CD14-positive monocyte (primary cell): Measurements from ENCODE around the gene SF1. TPM values are rescaled to one million over a fixed set of nuclear protein-coding genes. Genes with fewer than 3 reads are reported as not detected.

Experiments
- DNase-seq, 3 donors: peaks; one replicate each; pipeline ENCODE4 v3.0.0-alpha.2; 2011 to 2022
- H2AFZ ChIP-seq: 2 replicates; pipeline ENCODE4 v1.6.0; 2012; ENCODE audit warnings: mild to moderate bottlenecking, low read depth, low read length, inconsistent platforms; ENCODE audit not compliant: insufficient read depth, poor library complexity, severe bottlenecking
- H3K27ac ChIP-seq, 2 donors: 1 replicate in 1 of 2; 2 replicates in 1 of 2; pipeline ENCODE4 v1.5.1; 2012 to 2013; ENCODE audit warnings: low read length in 2 of 2, control low read depth in 1 of 2, inconsistent platforms in 1 of 2, low read depth in 1 of 2, mild to moderate bottlenecking in 1 of 2
- H3K27me3 ChIP-seq, 2 donors: one replicate each; pipeline versions ENCODE4 v1.6.0 to v1.6.1; 2011 to 2013; ENCODE audit warnings: low read length in 2 of 2; ENCODE audit not compliant: control insufficient read depth in 2 of 2, insufficient read depth in 2 of 2
- H3K36me3 ChIP-seq, 2 donors: replicated peaks in 1 of 2; 1 replicate in 1 of 2; 2 replicates in 1 of 2; pipeline versions ENCODE4 v1.5.1 to v1.6.1; 2012 to 2013; ENCODE audit warnings: low read length in 2 of 2, control low read depth in 1 of 2, inconsistent platforms in 1 of 2, mild to moderate bottlenecking in 1 of 2; ENCODE audit not compliant: insufficient read depth in 2 of 2, control insufficient read depth in 1 of 2
- H3K4me1 ChIP-seq, 2 donors: 1 replicate in 1 of 2; 2 replicates in 1 of 2; pipeline versions ENCODE4 v1.5.1 to v1.6.1; 2012 to 2013; ENCODE audit warnings: low read length in 2 of 2, control low read depth in 1 of 2, inconsistent platforms in 1 of 2, mild to moderate bottlenecking in 1 of 2, moderate library complexity in 1 of 2; ENCODE audit not compliant: insufficient read depth in 2 of 2, control insufficient read depth in 1 of 2
- H3K4me2 ChIP-seq: replicated peaks from 2 replicates; pipeline ENCODE3; 2012; ENCODE audit warnings: low read length, moderate library complexity, mild to moderate bottlenecking; ENCODE audit not compliant: poor library complexity, severe bottlenecking; ENCODE audit errors: extremely low read depth
- H3K4me3 ChIP-seq, 3 experiments: fragments of 200-600 bp in 1 of 3; sonication (generic) in 1 of 3; replicated peaks in 1 of 3; 1 replicate in 2 of 3; 2 replicates in 1 of 3; pipeline ENCODE4 v1.5.1; 2011 to 2013; ENCODE audit warnings: low read length in 3 of 3, mild to moderate bottlenecking in 3 of 3, control low read depth in 2 of 3, low read depth in 2 of 3, inconsistent platforms in 1 of 3, moderate library complexity in 1 of 3
- H3K79me2 ChIP-seq: 2 replicates; pipeline ENCODE4 v1.6.0; 2012; ENCODE audit warnings: mild to moderate bottlenecking, control low read depth, inconsistent platforms, low read length, moderate library complexity; ENCODE audit not compliant: insufficient read depth
- H3K9ac ChIP-seq: 2 replicates; pipeline ENCODE4 v1.6.0; 2017; ENCODE audit warnings: low read length, mild to moderate bottlenecking; ENCODE audit not compliant: insufficient read depth, poor library complexity, severe bottlenecking
- H3K9me3 ChIP-seq, 2 donors: replicated peaks in 1 of 2; 1 replicate in 1 of 2; 2 replicates in 1 of 2; pipeline versions ENCODE4 v1.5.1 to v1.6.1; 2012 to 2013; ENCODE audit warnings: low read length in 2 of 2, control low read depth in 1 of 2; ENCODE audit not compliant: control insufficient read depth in 1 of 2, insufficient read depth in 1 of 2
- H4K20me1 ChIP-seq: 2 replicates; pipeline ENCODE4 v1.6.0; 2012; ENCODE audit warnings: mild to moderate bottlenecking, low read length, control low read depth, moderate library complexity; ENCODE audit not compliant: insufficient read depth
- H3K27ac Mint-ChIP-seq, 7 donors: one replicate each; pipeline ENCODE4 v1.8.0; 2020; ENCODE audit warnings: mild to moderate bottlenecking in 7 of 7, mixed read lengths in 7 of 7, moderate library complexity in 6 of 7, inconsistent platforms in 2 of 7
- H3K27me3 Mint-ChIP-seq, 3 donors: one replicate each; pipeline ENCODE4 v1.8.0; 2021 to 2022; ENCODE audit warnings: low read depth in 3 of 3, mild to moderate bottlenecking in 3 of 3, mixed read lengths in 3 of 3, moderate library complexity in 3 of 3, inconsistent platforms in 1 of 3
- H3K36me3 Mint-ChIP-seq, 2 donors: one replicate each; pipeline ENCODE4 v1.8.0; 2020; ENCODE audit warnings: mixed read lengths in 2 of 2, inconsistent platforms in 1 of 2, mild to moderate bottlenecking in 1 of 2
- H3K4me1 Mint-ChIP-seq: one replicate; pipeline ENCODE4 v1.8.0; 2020; ENCODE audit warnings: mild to moderate bottlenecking, mixed read lengths
- H3K4me3 Mint-ChIP-seq, 2 donors: one replicate each; pipeline ENCODE4 v1.8.0; 2020; ENCODE audit warnings: mild to moderate bottlenecking in 2 of 2, mixed read lengths in 2 of 2, moderate library complexity in 1 of 2
- H3K9me3 Mint-ChIP-seq, 7 donors: one replicate each; pipeline ENCODE4 v1.8.0; 2020 to 2022; ENCODE audit warnings: mixed read lengths in 7 of 7, mild to moderate bottlenecking in 6 of 7, moderate library complexity in 6 of 7, inconsistent platforms in 2 of 7
- CTCF ChIP-seq: fragments of 200-600 bp; IDR thresholded peaks from one replicate; pipeline ENCODE4 v1.8.0; 2022; ENCODE audit warnings: antibody characterized with exemption, mild to moderate bottlenecking
- WGBS: methylation state at CpG from one replicate; pipeline ENCODE4 v1.1.5; 2013; ENCODE audit warnings: missing lambda C conversion rate; ENCODE audit not compliant: insufficient coverage; 5-methylcytosine and 5-hydroxymethylcytosine counted together
- intact Hi-C, 2 donors: fragments of 100-400 bp; cut with micrococcal nuclease; formaldehyde crosslinking; loops; one replicate each; pipeline versions ENCODE4 v1.15.0 to v1.15.1; 2023
- polyA plus RNA-seq, 3 donors: library from polyadenylated mRNA; depleted of rRNA in 1 of 3; unstranded in 2 of 3; stranded (reverse) in 1 of 3; fragments of 300-500 nt in 2 of 3; fragments of >200 nt in 1 of 3; fragmentation: Illumina TruSeq in 2 of 3; gene quantifications; 1 replicate in 2 of 3; 2 replicates in 1 of 3; pipeline ENCODE4 v1.2.3, GENCODE V29; 2012 to 2021

SF1 gene
- polyA plus RNA-seq, 3 donors = 31.6 to 302 (median 47.7) TPM

- peak overlapping the region in 1 of 7 donors; percentile 36 for H3K27ac Mint-ChIP-seq
- no peak for DNase-seq
- H3K9ac ChIP-seq = no peak overlapping the region
- H3K4me1 Mint-ChIP-seq = peaks cover 6% of the 10 kb centered on the region
- no peak overlapping the region for H3K4me2 ChIP-seq
- H3K79me2 ChIP-seq = no peaks in the 10 kb centered on the region
- no peak overlapping the region for H3K4me3 Mint-ChIP-seq
- H3K36me3 Mint-ChIP-seq = peaks cover 10 to 21% of the 10 kb centered on the region in 2 donors
- no peaks in the 10 kb centered on the region for H3K36me3 ChIP-seq
- intact Hi-C loops = no loop called here
- H3K27me3 Mint-ChIP-seq = peaks cover 0 to 4% (median 2%) of the 10 kb centered on the region in 3 donors
- H3K4me1 ChIP-seq = peaks cover 3% of the 10 kb centered on the region in 2 donors
- no peak overlapping the region for H3K4me3 ChIP-seq
- H3K9me3 ChIP-seq = no peaks in the 10 kb centered on the region
- H2AFZ ChIP-seq = no peak overlapping the region
- no peaks in the 10 kb centered on the region for H3K27me3 ChIP-seq
- no peaks in the 10 kb centered on the region for H3K9me3 Mint-ChIP-seq
- no peaks in the 10 kb centered on the region for H4K20me1 ChIP-seq
- H3K27ac ChIP-seq = no peak overlapping the region
- 89% methylated on average over 8 of the region's 9 CpGs for WGBS
- TF ChIP-seq CTCF = no peak
Measured at GRCh38 chr11:64751136-64751535, 27.2 kb downstream of the SF1 start.

- H3K4me3 Mint-ChIP-seq = no peak overlapping the region
- H3K36me3 ChIP-seq = no peaks in the 10 kb centered on the region
- H3K4me1 Mint-ChIP-seq = peaks cover 7% of the 10 kb centered on the region
- peaks cover 9% of the 10 kb centered on the region in 2 donors for H3K4me1 ChIP-seq
- H3K9me3 Mint-ChIP-seq = no peaks in the 10 kb centered on the region
- H3K4me3 ChIP-seq = no peak overlapping the region
- TF ChIP-seq CTCF = no peak
- no peaks in the 10 kb centered on the region for H4K20me1 ChIP-seq
- H3K9ac ChIP-seq = no peak overlapping the region
- no peak for DNase-seq
- peak overlapping the region in 1 of 7 donors; percentile 60 for H3K27ac Mint-ChIP-seq
- H3K36me3 Mint-ChIP-seq = peaks cover 10 to 21% of the 10 kb centered on the region in 2 donors
- no peak overlapping the region for H2AFZ ChIP-seq
- H3K27ac ChIP-seq = no peak overlapping the region
- H3K4me2 ChIP-seq = no peak overlapping the region
- intact Hi-C loops = no loop called here
- no peaks in the 10 kb centered on the region for H3K27me3 ChIP-seq
- peaks cover 0 to 2% (median under 1%) of the 10 kb centered on the region in 3 donors for H3K27me3 Mint-ChIP-seq
- H3K9me3 ChIP-seq = no peaks in the 10 kb centered on the region
- H3K79me2 ChIP-seq = no peaks in the 10 kb centered on the region
- 99% methylated on average over 8 of the region's 13 CpGs for WGBS
Measured at GRCh38 chr11:64750361-64751054, 27.8 kb downstream of the SF1 start.
